ENCODE results near the gene ADAM15. TPM values are rescaled to one million over a fixed set of nuclear protein-coding genes. Genes with fewer than 3 reads are reported as not detected.

The ADAM15 gene, protein sequence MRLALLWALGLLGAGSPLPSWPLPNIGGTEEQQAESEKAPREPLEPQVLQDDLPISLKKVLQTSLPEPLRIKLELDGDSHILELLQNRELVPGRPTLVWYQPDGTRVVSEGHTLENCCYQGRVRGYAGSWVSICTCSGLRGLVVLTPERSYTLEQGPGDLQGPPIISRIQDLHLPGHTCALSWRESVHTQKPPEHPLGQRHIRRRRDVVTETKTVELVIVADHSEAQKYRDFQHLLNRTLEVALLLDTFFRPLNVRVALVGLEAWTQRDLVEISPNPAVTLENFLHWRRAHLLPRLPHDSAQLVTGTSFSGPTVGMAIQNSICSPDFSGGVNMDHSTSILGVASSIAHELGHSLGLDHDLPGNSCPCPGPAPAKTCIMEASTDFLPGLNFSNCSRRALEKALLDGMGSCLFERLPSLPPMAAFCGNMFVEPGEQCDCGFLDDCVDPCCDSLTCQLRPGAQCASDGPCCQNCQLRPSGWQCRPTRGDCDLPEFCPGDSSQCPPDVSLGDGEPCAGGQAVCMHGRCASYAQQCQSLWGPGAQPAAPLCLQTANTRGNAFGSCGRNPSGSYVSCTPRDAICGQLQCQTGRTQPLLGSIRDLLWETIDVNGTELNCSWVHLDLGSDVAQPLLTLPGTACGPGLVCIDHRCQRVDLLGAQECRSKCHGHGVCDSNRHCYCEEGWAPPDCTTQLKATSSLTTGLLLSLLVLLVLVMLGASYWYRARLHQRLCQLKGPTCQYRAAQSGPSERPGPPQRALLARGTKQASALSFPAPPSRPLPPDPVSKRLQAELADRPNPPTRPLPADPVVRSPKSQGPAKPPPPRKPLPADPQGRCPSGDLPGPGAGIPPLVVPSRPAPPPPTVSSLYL
- total RNA-seq: 77.6 TPM
- long read RNA-seq, transcript ADAM15-202 (22 exons, 2,877 nt): minor isoform, 6 of 240 reads
- long read RNA-seq, transcript ADAM15-205 (20 exons, 2,732 nt): minor isoform, 74 of 240 reads
- long read RNA-seq, transcript ADAM15-201 (21 exons, 2,799 nt): major isoform, 91 of 240 reads
- long read RNA-seq, partial matches to known transcripts: 28 of 240 reads
- long read RNA-seq, other reads (novel, unspliced or antisense): 34 of 240 reads

DNA sequence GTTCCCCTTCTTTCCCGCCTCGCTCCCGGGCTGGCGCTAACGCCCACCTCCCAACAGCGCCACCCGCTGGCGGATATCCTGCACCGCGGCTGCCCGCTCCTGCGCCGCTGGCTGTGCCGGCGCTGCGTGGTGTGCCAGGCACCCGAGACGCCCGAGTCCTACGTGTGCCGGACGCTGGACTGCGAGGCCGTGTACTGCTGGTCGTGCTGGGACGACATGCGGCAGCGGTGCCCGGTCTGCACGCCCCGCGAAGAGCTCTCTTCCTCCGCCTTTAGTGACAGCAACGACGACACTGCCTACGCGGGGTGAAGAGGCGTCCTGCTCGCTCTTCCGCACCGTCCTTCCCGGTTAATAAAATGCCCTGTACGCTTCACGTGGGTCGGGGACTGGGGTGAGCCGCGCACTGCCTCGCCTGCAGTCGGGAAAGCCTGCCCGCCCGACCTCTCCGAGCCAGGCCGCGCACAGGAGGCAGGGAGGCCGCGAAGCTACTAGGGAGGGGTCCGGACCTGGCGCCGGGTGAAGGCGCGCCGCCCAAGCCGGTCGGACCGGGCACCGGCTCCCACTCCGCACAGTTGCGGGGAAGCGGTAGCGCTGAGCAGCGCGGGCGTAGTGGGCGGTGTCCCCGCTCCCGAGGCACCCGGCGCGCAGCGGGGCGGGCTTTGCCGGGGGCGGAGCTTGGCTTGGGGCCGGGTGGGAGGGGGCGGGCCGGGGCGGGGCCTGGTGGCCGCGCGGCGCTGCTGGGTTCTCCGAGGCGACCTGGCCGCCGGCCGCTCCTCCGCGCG lies at the start of gene ADAM15:
Gene ADAM15 (plus strand): TSS at position 757 of the 782 bp plus-strand sequence. CDS start 71 bp downstream, outside the sequence.
- DNase-seq (peak; percentile 93), ATAC-seq (ENCODE audit: poor library complexity) (peak; percentile 94)
- intact Hi-C loops (cut with DNase I): no loop called here

DNA sequence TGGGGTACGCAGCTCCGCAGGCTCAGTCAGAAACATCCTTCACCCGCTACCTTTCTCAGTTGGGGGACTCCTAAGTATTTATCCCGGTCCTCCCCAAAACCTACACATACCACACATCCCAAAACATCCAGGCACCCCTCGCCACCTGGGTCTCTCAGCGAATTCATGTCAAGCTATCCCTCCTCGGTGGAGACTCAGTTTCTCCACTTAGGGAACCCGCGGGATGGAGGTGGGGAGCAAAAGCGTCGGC lies 49.8 kb upstream of the ADAM15 start:
- DNase-seq: no peak
- intact Hi-C loops (cut with DNase I): no loop called here
- ATAC-seq (ENCODE audit: poor library complexity): no peak

DNA sequence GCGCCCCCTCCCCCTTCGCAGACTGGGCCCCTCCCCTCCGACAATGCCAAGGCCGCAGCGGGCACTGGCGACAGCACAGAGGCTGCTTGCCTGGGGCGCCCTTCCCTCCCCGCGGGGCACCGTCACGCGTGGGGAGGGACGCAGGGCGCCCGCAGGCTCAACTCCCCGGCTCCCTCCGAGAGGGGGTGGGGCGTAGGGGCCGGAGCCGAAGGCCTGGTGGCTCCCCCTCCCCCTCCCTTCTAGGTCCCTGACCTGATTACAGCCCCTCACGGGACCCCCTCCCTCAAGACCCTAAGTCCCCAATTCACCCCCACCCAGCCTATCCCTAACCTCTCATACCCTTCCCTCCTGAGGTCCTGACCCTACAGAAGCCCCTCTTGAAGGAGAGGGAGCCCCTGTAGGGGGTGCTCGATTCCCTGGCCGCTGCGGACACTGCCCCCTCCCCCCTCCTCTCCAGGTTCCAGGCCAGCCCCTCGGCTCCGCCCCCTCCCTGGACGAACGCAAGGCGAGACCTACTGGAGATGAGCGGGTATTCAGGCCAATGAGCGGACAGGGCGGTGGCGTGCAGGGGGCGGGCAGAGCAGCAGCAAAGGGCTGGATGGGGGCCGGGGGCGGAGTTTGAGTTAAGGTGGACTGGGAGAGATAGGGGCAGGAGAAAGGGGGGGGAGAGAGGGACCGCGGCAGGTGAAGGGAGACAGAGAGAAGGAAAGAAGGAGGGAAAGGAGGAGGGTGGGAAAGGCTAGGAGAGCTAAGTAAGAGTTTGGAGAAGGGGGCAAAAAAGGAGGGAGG lies 49.2 kb upstream of the ADAM15 start:
- ATAC-seq (ENCODE audit: poor library complexity) (peak; percentile 76), DNase-seq (peak; percentile 100)
- intact Hi-C loops (cut with DNase I): no loop called here

DNA sequence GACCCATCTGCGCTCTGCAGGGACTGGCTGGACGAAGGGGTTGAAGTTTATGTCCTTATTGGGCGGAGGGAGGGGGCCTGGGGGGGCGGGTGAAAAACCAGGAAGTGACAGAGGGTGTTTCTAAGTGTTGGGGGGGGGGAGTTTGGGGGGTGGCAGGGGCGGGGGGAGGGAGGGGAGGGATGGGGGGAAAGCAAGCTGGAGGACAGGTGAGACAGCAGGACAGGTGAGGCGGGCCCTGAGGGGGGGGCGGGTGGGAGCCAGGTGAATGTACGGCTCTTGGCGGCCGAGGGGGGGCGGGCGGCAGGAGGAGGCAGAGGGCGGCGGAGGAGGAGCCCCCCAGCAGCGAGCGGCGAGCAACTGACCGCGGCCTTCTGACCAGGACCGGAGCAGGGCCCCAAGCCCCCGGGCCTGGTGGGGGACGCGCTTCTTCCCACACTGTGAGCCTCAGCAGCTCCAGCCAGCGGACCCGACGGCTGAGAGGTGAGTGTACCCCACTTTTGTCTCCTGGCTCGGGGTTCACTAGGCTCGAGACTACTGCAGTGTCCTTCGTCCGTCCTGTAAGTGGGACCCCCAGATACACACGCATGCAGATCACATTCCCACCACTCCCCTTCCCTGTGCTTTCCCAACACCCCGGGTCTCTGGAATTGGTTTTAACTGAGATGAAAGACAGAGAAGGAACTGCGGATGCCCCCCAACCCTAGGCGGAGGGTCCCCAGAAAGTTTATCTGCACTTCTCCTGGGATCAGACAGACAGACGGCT lies 48.5 kb upstream of the ADAM15 start, which contains the start of gene ZBTB7B:
Gene ZBTB7B (plus strand): TSS at position 339 of the 763 bp plus-strand sequence. CDS start 11,859 bp downstream, outside the sequence.
- intact Hi-C loops (cut with DNase I): no loop called here
- ATAC-seq (ENCODE audit: poor library complexity) (peak; percentile 1), DNase-seq (peak; percentile 69)

DNA sequence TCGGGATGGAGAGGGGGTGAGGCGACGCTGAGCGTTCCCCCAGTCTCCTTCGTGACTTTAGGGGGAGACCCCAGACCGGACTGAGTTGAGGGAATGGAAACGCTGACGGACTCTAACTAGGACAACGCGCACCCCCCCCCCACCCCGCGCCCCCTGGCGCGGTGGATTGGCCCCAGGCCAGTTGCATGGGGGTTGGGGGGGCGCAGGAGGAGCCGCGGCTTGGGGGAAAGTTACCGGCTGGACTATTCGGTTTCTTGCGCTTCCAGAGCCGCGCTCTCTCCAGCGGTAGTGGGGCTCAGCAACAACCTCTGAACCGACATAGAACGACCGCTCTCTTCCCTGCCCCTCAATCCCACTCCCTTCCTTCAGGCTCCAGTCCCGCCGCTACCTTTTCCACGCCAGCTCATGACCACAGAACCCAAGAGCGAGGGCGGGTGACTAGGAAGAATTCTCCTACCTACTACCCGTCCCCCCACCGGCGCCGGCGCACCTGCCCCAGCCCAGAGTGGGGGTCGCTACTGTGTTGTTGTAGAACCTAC lies 47.8 kb upstream of the ADAM15 start:
- no peak for ATAC-seq (ENCODE audit: poor library complexity)
- DNase-seq: no peak
- intact Hi-C loops (cut with DNase I): no loop called here

DNA sequence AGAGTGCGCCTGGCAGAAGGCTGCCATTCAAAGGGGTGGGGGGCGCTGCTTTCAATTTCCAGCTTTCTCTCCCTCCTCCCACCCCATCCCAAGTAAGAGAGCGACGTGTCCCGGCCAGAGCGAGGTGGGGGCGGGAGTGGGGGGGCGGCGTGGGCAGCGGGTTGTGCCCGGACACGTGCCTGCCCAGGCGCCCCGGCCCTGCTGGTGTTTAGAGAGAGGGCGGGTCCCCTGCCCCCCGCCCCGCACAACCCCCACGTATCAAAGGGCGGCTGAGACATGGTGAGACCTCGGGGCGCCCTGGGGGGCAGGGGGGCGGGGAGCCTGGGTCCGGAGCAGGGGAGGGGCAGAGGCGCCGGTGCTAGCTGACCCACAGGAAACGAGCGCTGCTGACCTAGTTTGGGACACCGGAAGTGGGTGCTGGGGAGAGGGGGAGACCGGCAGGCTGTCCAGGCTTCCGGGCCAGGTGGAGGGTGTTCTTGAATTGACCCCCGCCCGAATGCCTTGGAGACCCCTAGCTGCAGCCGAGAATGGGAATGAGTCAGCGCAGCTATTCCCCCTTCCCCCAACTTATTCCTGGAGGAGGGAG lies 47.3 kb upstream of the ADAM15 start:
- intact Hi-C loops (cut with DNase I): no loop called here
- DNase-seq: peak; percentile 83
- peak; percentile 14 for ATAC-seq (ENCODE audit: poor library complexity)

DNA sequence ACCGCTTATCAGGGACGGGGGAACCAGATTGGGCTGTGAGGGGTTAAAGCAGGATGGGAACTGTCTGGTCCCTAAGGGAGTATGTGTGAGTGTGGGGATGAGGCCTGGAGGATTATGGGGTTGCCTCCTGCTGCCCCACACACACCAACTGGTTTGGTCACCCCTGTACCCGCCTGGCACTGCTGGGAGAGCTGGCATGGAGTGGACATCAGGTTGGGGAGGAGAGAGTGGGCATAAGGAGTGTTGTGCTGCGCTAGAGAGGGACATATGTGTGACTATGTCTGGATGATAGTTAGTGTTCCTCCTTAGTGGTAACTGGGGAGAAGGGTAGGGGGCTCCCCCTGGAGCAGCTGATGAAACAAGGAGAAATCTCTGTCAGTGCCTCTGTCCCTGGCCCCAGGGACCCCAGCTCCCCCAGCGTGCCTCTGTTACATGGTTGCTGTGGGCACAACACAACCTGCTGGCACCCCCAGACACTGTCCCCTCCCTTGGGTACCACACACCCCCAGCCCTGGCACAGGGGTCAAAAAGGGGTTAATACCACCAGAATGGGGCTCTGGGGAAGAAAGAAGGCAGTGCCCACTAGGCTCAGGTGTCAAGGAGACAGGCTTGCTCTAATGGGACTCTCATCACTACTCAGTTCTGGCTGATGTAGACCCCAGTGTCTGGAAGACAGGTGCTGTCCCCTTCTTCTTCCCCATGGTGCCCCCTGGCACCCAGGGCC lies 46.6 kb upstream of the ADAM15 start:
- intact Hi-C loops (cut with DNase I): no loop called here
- ATAC-seq (ENCODE audit: poor library complexity) (no peak), DNase-seq (peak; percentile 40)

DNA sequence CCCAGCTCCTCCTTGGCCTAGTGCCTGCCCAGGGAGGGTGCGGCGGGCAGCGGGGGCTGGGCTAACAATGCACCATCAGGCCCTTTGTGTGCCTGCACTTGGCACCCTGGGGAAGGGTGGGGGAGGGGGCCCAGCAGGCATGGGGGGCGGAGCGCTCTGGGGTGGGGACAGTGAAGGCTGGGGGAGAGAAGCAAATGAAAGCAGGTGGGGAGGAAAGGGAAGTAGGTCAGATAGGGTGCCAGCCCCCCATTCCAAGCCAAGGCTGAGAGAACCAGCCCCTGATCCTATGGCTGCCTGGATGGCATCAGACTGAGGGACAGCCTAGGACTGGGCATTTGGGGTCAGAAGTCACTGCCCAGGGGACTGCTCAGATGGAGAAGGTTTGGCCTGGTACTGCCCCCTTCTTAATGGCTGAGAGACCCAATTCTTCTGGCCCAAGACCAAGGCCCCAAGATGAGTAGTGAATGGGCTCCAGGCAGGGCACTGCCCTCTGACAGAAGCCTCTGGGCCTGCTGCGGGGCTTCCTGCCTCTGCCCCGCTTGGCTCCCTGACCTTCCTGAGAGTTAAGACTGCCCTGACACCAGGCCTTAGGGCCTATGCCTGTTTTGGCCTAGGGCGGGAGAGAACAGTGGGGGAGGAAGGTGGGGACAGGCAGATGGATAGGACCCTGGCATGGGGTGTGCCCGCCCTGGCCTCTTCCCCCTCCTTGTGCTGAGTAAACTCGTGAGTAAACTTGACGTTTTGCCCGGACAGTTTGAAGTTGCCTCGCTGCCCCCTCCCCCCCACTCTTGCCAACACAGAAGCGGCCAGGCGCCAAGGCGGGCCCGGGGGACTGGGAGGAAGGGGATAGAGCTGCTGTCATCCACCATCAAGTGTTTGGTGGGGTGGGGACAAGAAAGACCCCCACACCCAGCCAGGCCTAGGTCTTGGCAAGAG lies 45.8 kb upstream of the ADAM15 start:
- intact Hi-C loops (cut with DNase I): no loop called here
- DNase-seq (peak; percentile 87), ATAC-seq (ENCODE audit: poor library complexity) (peak; percentile 25)

DNA sequence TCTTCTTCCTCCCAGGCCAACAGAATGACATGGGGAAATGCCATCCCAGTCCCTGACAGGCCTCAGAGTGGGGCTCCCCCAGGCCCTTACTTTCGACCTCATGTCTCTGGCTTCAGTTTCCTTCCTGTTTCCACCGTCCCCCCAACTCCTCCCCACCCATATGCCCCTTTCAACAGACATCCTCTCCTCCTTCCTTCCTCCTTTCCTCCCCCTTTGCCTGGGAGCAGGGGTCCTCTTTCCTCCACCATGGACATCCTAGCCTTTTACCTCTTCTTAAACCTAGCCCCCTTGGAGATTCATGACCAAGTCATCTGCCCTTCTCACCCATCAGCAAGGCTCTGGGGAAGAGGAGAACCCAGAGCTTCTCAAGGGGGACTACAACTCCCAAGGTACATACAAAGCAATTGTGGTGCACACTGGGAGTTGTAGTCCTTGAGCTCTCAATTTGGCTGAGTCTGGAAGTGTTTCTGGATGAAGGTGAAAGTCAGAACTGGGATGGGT lies 44.5 kb upstream of the ADAM15 start:
- intact Hi-C loops (cut with DNase I): no loop called here
- DNase-seq (peak; percentile 48), ATAC-seq (ENCODE audit: poor library complexity) (no peak)

DNA sequence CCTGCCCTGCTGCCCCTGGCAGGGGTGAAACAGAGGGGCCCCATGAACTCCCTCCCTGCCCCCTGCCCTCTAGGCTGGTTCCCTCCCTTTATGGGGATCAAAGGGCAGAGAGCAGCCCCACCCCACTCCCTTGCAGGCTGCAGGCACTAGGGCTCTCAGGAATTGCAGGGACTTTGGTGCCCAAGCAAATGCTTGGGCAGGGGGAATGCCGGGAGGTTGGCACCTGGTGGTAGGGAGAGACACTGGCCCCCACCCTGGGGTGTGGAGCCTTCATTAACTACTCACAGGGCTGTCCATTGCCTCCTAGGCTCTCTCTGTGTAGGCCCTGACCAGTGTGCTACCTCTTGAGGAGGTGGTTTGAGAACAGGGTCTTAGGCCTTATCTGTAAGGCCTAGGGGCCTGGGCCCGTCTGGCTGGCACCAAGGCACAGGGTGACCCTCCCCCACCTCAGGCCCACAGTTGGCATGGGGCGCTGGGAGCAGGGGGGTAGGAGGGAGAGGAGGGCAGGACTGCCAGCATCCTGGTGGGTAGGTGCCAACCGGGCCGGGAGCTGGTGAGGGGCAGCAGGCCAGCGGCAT lies 43.8 kb upstream of the ADAM15 start:
- intact Hi-C loops (cut with DNase I): no loop called here
- ATAC-seq (ENCODE audit: poor library complexity): peak; percentile 38
- peak; percentile 85 for DNase-seq

DNA sequence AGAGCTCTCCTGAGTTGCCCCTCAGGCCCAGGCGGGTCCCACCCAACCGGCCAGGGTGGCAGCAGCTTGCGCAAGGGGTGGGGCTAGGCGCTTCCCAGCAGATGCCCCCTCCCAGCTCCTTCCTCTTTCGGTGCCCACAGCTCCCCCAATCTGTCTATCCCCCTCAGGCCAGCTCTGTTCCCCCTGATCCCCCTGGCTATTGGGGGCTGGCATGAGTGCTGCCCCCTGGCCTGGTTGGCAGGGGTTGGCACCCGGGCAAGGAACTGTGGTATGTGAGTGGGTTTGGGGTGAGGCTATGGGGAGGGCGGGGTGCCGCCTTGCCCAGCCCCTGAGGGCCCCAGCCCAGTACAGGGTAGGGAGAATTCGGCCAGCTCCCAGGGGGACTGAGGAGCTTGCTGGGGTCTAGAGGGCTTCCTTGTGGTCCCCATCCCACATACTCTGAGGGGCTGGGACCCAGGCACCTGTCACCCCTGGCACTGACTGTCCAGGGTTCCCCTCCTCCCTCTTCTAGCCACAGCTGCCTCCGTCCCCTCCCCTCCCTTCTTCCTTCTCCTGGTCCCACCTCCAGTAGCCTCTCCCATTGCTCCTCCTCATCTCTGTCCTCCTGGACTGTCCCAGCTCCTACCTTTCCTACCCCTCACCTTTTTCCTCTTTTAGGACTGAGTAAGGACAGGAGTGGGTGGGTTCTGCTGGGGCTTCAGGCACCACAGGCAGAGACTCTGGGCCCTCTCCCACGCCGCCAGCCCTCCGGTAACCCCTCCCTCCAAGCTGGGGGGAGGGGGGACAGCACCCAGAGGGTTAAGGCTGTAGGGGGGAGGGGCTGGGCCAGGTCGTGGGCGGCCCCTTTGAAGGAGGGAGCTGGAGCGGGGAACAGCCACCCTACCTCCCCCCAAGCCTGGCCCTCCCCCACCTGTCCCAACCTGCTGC lies 42.8 kb upstream of the ADAM15 start:
- ATAC-seq (ENCODE audit: poor library complexity) (no peak), DNase-seq (peak; percentile 72)
- intact Hi-C loops (cut with DNase I): no loop called here

DNA sequence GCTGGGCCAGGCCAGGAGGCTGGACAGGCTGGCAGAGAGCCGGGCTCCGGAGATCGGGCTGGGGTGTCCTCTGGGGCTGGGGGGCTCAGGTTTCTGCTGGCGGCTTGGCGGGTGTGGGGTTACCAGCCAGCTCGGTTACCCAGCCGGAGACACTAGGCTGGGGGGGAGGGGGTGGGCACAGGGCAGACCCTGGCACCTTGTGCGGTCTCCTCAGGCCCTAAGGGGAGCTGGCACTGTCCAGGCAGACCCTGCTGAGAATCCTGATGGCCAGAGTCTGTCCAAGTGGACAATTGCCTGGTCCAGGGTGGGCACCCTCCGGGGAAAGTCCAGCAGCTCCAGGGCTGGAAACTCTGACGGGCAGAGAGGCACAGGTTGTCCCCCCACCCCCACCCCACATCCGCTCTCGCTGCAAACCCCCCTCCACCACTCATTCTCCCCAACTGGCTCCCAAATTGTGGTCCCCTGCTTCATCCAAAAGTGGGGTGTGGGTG lies 41.9 kb upstream of the ADAM15 start:
- no peak for DNase-seq
- intact Hi-C loops (cut with DNase I): no loop called here
- no peak for ATAC-seq (ENCODE audit: poor library complexity)

DNA sequence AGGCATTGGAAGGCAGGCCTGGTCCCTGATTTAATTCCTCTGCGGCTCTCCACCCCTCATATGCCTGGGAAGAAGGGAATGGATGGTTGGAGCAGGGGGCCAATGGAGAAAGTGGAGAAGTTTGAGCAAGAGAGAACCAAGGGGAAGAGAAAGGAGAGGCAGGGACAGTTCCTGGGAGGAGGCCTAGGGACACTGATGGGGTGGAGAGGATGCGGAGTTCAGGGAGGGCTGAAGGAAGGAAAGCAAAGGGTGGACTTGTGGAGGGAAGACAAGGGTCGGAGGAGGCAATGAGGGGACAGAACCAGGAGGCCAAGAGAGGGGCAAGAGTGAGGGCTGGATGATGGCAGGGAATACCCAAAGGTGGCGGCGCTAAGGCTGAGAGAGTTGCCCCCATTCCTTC lies 41.4 kb upstream of the ADAM15 start:
- intact Hi-C loops (cut with DNase I): loop anchor here (10.0 kb wide), 1 partner anchor 105 kb away; no protein-coding TSS in a partner anchor
- DNase-seq: no peak
- ATAC-seq (ENCODE audit: poor library complexity): no peak
